ENCODE results near the gene NLRP1.

The NLRP1 gene

DNA sequence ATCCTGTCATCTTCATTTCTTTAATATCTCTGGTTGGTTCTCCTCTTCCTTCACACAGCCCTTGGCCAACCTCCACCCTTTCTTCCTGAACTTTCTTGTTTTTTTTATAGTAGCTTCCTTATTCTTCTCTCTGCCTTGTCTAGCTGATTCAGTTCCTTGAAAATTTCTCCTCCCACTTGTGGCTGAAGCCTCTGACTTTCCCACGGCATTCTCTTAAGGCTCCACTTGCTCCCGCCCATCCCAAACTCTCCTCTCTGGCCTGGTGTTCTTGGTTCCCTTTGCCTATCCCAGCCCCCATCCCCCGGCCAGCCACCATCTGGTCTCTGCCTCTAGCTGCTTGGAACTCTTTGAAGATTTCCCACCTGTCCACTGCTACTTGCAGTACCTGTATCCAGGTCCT, 29.1 kb downstream of the NLRP1 start:
- TF ChIP-seq, protein P1, sequence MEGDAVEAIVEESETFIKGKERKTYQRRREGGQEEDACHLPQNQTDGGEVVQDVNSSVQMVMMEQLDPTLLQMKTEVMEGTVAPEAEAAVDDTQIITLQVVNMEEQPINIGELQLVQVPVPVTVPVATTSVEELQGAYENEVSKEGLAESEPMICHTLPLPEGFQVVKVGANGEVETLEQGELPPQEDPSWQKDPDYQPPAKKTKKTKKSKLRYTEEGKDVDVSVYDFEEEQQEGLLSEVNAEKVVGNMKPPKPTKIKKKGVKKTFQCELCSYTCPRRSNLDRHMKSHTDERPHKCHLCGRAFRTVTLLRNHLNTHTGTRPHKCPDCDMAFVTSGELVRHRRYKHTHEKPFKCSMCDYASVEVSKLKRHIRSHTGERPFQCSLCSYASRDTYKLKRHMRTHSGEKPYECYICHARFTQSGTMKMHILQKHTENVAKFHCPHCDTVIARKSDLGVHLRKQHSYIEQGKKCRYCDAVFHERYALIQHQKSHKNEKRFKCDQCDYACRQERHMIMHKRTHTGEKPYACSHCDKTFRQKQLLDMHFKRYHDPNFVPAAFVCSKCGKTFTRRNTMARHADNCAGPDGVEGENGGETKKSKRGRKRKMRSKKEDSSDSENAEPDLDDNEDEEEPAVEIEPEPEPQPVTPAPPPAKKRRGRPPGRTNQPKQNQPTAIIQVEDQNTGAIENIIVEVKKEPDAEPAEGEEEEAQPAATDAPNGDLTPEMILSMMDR (IDR thresholded peaks at IDR 0.05; ENCODE audit: low read depth, low read length) = no peak
- Histone ChIP-seq H3K36me3 (no peaks in the 10 kb centered on the region), H3K27me3 (no peaks in the 10 kb centered on the region), H3K9me3 (no peaks in the 10 kb centered on the region), H3K4me1 (no peaks in the 10 kb centered on the region), H3K4me3 (ENCODE audit: low read depth, low read length) (no peak overlapping the region)
- DNase-seq = no peak

DNA sequence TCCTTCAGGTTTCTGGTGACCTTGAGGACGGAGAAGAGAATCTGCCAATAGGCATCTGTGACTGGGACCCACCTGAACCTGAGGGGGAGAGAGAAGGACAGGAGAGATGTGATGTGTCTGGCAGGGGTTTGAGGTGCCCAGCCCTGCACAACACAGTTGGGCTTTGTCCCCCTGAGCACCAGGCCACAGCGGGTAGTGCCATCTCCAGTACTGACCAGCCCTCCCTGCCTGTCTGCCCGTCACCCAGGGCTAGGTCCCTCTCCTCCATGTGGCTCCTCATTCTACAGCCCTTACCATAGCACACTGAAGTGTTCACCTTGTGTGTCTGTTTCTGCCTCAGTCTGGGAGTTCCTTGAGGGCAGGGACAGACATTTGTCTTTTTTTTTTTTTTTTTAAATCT, 30.8 kb downstream of the NLRP1 start:
- Histone ChIP-seq H3K9me3 (no peaks in the 10 kb centered on the region), H3K27me3 (no peaks in the 10 kb centered on the region), H3K36me3 (no peaks in the 10 kb centered on the region), H3K4me1 (no peaks in the 10 kb centered on the region), H3K4me3 (ENCODE audit: low read depth, low read length) (no peak overlapping the region)
- TF ChIP-seq, protein P1 (IDR thresholded peaks at IDR 0.05; ENCODE audit: low read depth, low read length) = no peak
- no peak for DNase-seq

DNA sequence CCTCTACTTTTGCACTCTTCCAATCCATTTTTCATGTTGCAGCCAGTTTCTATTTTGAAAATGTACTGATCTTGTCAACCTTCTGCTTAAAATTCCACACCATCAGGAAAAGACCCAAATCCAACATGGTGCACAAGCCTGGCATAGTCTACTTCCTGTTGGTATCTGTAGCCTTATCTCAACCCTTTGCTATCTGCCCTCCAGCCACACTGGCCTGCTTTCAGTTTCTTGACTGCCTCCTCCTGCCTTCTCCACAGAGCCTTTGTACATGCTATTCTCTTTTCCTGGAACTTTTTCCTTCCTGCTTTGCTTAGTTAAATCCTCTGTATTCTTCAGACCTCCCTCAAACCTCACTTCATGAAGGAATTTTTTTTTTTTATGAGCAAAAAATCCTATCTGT, 31.5 kb downstream of the NLRP1 start:
- H3K4me1 ChIP-seq = no peaks in the 10 kb centered on the region
- TF ChIP-seq, protein P1 (IDR thresholded peaks at IDR 0.05; ENCODE audit: low read depth, low read length) = no peak
- no peaks in the 10 kb centered on the region for H3K36me3 ChIP-seq
- no peak for DNase-seq
- no peaks in the 10 kb centered on the region for H3K27me3 ChIP-seq
- no peak overlapping the region for H3K4me3 ChIP-seq (ENCODE audit: low read depth, low read length)
- H3K9me3 ChIP-seq = no peaks in the 10 kb centered on the region

DNA sequence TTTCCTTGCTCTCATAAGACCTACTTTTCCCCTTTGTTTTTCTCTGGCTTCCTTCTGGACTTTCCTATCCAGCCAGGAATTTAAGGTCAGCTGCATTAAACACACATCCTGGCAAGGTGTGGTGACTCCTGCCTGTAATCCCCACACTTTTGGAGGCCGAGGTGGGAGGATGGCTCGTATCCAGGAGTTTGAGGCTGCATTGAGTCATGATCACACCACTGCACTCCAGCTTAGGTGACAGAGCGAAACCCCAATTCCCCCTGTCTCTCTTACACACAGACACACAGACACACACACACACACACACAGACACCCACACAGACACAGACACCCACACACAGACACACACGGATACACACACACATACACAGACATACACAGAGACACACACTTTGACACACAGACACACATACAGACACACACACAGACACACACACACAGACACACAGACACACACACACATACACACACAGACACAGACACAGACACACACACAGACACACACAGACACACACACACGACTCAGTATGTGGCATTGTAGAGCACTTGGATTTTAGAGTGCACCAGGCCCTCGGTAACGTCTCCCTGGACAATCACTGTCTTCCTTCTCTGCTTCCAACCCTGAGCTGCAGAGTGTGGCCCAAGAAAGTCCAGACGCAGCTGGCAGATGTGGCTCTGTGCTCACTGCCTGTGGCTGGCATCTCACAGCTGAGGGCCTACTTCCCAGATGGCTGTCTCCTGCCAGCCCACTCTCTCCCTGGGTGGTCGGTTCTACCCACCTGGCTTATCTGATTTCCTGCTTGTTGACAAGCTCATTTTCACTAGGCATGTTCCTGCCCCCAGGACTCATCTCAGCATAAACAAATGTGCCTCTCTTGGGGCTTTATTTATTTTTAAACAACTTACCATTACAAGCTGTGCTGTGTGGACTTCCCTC, 39.0 kb downstream of the NLRP1 start:
- DNase-seq = no peak
- H3K27me3 ChIP-seq = no peaks in the 10 kb centered on the region
- H3K4me3 ChIP-seq (ENCODE audit: low read depth, low read length) = no peak overlapping the region
- TF ChIP-seq, protein P1 (IDR thresholded peaks at IDR 0.05; ENCODE audit: low read depth, low read length) = no peak
- no peaks in the 10 kb centered on the region for H3K4me1 ChIP-seq
- H3K36me3 ChIP-seq = no peaks in the 10 kb centered on the region
- H3K9me3 ChIP-seq = no peaks in the 10 kb centered on the region

DNA sequence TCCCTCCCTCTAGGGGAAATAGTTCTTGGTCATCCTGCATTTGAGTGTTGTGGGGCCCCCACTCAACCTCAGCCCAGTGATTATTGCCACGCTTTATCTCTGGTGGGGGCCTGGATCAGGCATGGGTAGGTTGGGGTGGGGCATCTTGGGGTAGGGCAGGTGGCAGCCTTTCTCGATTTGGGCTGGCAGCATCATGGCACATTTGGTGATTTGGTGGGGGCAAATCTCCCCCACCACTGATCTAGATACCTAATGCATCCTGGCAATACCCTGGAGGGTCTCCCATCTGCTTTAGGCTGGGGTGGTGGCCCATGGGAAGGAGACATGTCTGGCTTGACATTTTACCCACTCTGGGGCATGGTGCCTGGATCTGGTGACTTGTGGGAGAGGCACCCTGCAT, 40.2 kb downstream of the NLRP1 start:
- TF ChIP-seq, protein P1 (IDR thresholded peaks at IDR 0.05; ENCODE audit: low read depth, low read length) = no peak
- Histone ChIP-seq H3K9me3 (no peaks in the 10 kb centered on the region), H3K36me3 (no peaks in the 10 kb centered on the region), H3K4me1 (no peaks in the 10 kb centered on the region), H3K4me3 (ENCODE audit: low read depth, low read length) (no peak overlapping the region), H3K27me3 (no peaks in the 10 kb centered on the region)
- no peak for DNase-seq

DNA sequence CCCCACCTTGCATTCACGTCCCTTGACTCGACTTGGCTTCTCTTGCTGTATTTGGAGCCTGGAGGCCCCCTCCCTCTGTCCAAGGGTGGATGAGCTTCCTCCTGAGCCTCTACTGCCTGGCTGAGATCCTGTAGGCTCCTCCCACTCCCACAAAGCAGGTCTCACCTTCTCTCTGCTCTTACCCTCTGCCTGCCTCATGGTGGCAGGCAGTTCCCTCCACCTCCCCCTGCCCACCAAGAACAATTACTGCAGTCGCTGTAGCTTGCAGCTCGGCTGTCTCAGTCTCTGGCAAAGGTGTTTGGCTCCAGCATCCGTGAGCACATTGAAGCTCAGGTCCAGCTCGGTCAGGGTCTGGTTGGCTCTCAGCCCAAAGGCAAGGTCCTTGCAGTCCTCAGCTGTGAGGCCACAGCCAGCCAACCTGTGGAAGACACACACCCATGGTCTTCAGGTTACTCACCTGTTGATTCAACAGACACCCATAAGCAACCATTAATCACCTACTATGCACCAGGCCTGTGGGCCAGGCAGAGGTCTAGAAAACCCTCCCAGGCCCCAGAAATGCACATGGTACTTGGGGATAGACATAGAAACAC, 42.6 kb downstream of the NLRP1 start:
- Histone ChIP-seq H3K27me3 (no peaks in the 10 kb centered on the region), H3K4me1 (no peaks in the 10 kb centered on the region), H3K4me3 (ENCODE audit: low read depth, low read length) (no peak overlapping the region), H3K36me3 (no peaks in the 10 kb centered on the region), H3K9me3 (no peaks in the 10 kb centered on the region)
- no peak for DNase-seq
- TF ChIP-seq, protein P1 (IDR thresholded peaks at IDR 0.05; ENCODE audit: low read depth, low read length) = no peak
